ENCODE measurements around the gene SEC22C. TPM values are rescaled to one million over a fixed set of nuclear protein-coding genes. Genes with fewer than 3 reads are reported as not detected.
A peak's percentile ranks its signal among the peaks of the same experiment; 100 is the strongest.

Gene SEC22C
- total RNA-seq, 1 experiment from 2014 or later, result 53.0 TPM

GRCh38 chr3:42505128-42505848, 76.5 kb downstream of the SEC22C start:
- no peak for DNase-seq
- H3K27me3 ChIP-seq (ENCODE audit: control insufficient read depth, insufficient read depth, low read length), result peaks cover 28% of the 10 kb centered on the region
- H3K36me3 ChIP-seq (replicated peaks; ENCODE audit: control insufficient read depth, insufficient read depth, low read length), result no peaks in the 10 kb centered on the region
- no peak overlapping the region for H3K4me3 ChIP-seq (ENCODE audit: insufficient read depth, low read depth, low read length)

DNA sequence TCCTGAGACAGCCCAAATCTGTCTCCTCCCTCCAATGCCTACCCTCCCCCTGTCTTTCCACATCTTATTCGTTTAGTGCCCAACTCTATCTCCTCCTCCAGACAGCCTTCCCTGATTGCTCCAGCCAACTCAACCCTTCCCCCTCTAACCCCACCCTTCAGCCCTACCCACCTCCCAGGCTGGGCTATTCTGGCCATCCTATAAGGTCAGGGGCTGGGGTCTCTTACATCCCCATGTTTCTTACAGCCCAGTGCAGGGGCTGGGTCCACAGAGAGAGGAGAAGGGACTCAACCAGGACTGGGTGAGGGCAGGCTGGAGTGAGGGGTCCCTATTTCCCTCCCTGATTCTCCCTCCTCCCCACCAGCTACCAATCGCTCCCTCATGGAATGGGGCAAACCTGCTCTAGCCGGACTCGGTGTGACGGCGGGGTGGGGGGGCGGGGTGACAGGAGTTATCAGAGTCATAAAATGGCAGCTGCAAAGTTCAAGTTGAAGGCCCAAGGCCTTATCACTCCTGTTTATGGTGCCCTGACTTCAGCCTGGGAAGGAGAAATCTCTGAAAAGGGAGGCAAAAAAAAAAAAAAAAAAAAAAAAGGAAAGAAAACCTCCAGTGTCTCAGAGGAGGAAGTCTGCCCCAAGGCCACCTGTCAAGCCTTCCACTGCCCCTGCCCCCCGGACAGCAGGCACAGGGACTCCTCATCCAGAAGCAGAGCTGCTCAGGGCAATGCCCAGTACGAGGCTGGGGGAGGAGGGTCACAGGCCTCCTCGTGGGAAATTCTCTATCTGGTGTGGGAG, 77.2 kb downstream of the SEC22C start:
- DNase-seq, result no peak
- no peaks in the 10 kb centered on the region for H3K36me3 ChIP-seq (replicated peaks; ENCODE audit: control insufficient read depth, insufficient read depth, low read length)
- H3K4me3 ChIP-seq (ENCODE audit: insufficient read depth, low read depth, low read length), result no peak overlapping the region

GRCh38 chr3:42503957-42504333, 77.8 kb downstream of the SEC22C start:
- no peak for DNase-seq
- no peaks in the 10 kb centered on the region for H3K36me3 ChIP-seq (replicated peaks; ENCODE audit: control insufficient read depth, insufficient read depth, low read length)
- no peak overlapping the region for H3K4me3 ChIP-seq (ENCODE audit: insufficient read depth, low read depth, low read length)
- peaks cover 37% of the 10 kb centered on the region for H3K27me3 ChIP-seq (ENCODE audit: control insufficient read depth, insufficient read depth, low read length)

More for the DNA sequence above, 77.2 kb downstream of the SEC22C start:
- peaks cover 33% of the 10 kb centered on the region for H3K27me3 ChIP-seq (ENCODE audit: control insufficient read depth, insufficient read depth, low read length)

DNA sequence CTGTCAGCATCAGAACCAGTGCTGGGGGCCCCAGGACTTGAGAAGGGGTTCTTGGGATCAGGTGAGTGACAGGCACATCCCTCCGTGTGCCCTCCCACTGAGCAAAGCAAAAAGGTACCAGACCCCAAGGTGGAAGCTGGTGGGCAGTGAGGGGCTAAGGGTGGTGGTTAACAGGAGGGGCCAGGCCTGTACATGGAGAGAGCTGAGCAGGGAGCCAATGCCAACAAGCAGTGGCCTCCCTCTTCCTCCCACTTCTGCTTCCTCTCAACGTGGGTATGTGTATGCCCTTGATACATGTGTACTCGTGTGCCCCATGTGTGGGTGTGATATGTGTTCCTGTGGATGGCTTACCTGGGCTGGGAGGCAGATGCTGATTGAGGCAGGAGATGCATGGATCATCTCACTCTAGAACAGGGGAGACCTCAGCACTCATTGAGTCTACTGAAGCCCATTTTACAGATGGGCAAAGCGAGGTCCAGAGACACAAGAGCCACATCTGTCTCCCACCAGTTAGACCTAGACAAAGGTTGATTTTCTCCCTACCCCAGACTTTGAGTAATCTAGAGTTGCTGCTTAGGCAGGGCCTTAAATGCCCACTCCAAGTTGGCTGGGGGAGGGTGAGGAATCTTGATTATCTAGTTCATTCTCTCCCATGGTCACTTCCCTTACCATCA, 78.4 kb downstream of the SEC22C start:
- Histone ChIP-seq H3K36me3 (replicated peaks; ENCODE audit: control insufficient read depth, insufficient read depth, low read length) (no peaks in the 10 kb centered on the region), H3K27me3 (ENCODE audit: control insufficient read depth, insufficient read depth, low read length) (peaks cover 37% of the 10 kb centered on the region), H3K4me3 (ENCODE audit: insufficient read depth, low read depth, low read length) (peak overlapping the region; percentile 49; the same call in 1 of the 2 replicates)
- DNase-seq, result no peak

GRCh38 chr3:42502429-42503250, 79.1 kb downstream of the SEC22C start, which contains the start of gene VIPR1:
VIPR1 (plus strand) TSS chr3:42502643; CDS start chr3:42502736, 93 bp downstream.
- H3K36me3 ChIP-seq (replicated peaks; ENCODE audit: control insufficient read depth, insufficient read depth, low read length), result no peaks in the 10 kb centered on the region
- peak within 1 kb of the TSS; percentile 49 for H3K4me3 ChIP-seq (ENCODE audit: insufficient read depth, low read depth, low read length)
- peaks cover 40% of the 10 kb centered on the region for H3K27me3 ChIP-seq (ENCODE audit: control insufficient read depth, insufficient read depth, low read length)
- peak; percentile 100 for DNase-seq

- peak overlapping the region; percentile 49 for H3K4me3 ChIP-seq (ENCODE audit: insufficient read depth, low read depth, low read length)
- no peaks in the 10 kb centered on the region for H3K36me3 ChIP-seq (replicated peaks; ENCODE audit: control insufficient read depth, insufficient read depth, low read length)
- peaks cover 40% of the 10 kb centered on the region for H3K27me3 ChIP-seq (ENCODE audit: control insufficient read depth, insufficient read depth, low read length)
- DNase-seq, result peak; percentile 86
These were observed 79.9 kb downstream of the SEC22C start for GRCh38 chr3:42501681-42502428.

- peak; percentile 80 for DNase-seq
- Histone ChIP-seq H3K36me3 (replicated peaks; ENCODE audit: control insufficient read depth, insufficient read depth, low read length) (no peaks in the 10 kb centered on the region), H3K4me3 (ENCODE audit: insufficient read depth, low read depth, low read length) (peak overlapping the region; percentile 49), H3K27me3 (ENCODE audit: control insufficient read depth, insufficient read depth, low read length) (peaks cover 40% of the 10 kb centered on the region)
These were observed 80.5 kb downstream of the SEC22C start for GRCh38 chr3:42501321-42501680.

DNA sequence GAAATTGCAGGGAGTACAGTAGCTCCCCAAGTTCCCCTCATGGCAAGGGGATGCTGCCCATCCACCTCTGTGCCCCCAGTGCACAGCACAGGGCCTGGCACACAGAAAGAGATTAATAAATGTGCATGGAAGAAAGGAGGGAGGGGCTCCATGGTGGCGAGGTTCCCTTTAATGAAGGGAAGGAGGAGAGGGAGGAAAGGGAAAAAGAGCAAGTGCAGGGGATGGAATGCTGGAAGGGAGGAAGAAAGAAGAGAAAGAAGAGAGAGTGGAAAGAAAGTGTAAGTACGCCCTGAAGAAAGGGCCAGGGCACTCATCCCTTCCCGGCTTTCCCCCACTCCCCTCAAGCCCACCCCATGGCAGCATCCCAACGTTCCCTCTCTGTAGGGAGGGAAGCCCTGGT, 80.9 kb downstream of the SEC22C start:
- peak overlapping the region; percentile 49 for H3K4me3 ChIP-seq (ENCODE audit: insufficient read depth, low read depth, low read length)
- peaks cover 40% of the 10 kb centered on the region for H3K27me3 ChIP-seq (ENCODE audit: control insufficient read depth, insufficient read depth, low read length)
- no peaks in the 10 kb centered on the region for H3K36me3 ChIP-seq (replicated peaks; ENCODE audit: control insufficient read depth, insufficient read depth, low read length)
- DNase-seq, result no peak

- DNase-seq, result no peak
- Histone ChIP-seq H3K27me3 (ENCODE audit: control insufficient read depth, insufficient read depth, low read length) (peaks cover 40% of the 10 kb centered on the region), H3K36me3 (replicated peaks; ENCODE audit: control insufficient read depth, insufficient read depth, low read length) (no peaks in the 10 kb centered on the region), H3K4me3 (ENCODE audit: insufficient read depth, low read depth, low read length) (no peak overlapping the region)
These were observed 81.7 kb downstream of the SEC22C start for GRCh38 chr3:42500091-42500490.

DNA sequence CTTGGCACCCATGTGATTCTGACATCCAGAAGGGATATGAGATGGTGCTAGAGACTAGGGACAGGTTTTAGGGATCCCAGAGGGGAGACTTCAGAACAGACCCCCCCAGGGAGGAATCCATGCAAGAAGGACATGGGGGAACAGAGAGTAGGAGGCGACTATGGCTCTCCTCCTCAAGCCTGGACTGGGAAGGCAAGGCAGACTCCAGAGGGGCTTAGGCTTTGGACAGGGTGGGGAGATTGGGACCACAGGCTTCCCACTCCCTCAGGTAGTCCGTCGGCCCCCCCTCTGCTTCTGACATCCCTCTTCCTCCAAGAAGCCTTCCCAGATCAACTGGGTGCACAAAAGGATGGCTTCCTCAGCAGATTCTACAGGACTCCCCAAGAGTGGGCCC, 82.3 kb downstream of the SEC22C start:
- Histone ChIP-seq H3K27me3 (ENCODE audit: control insufficient read depth, insufficient read depth, low read length) (peaks cover 40% of the 10 kb centered on the region), H3K4me3 (ENCODE audit: insufficient read depth, low read depth, low read length) (no peak overlapping the region), H3K36me3 (replicated peaks; ENCODE audit: control insufficient read depth, insufficient read depth, low read length) (no peaks in the 10 kb centered on the region)
- DNase-seq, result peak; percentile 19

GRCh38 chr3:42498791-42499477, 82.8 kb downstream of the SEC22C start:
- H3K36me3 ChIP-seq (replicated peaks; ENCODE audit: control insufficient read depth, insufficient read depth, low read length), result no peaks in the 10 kb centered on the region
- H3K27me3 ChIP-seq (ENCODE audit: control insufficient read depth, insufficient read depth, low read length), result peaks cover 40% of the 10 kb centered on the region
- DNase-seq, result peak; percentile 22
- H3K4me3 ChIP-seq (ENCODE audit: insufficient read depth, low read depth, low read length), result no peak overlapping the region

- Histone ChIP-seq H3K27me3 (ENCODE audit: control insufficient read depth, insufficient read depth, low read length) (peaks cover 33% of the 10 kb centered on the region), H3K36me3 (replicated peaks; ENCODE audit: control insufficient read depth, insufficient read depth, low read length) (no peaks in the 10 kb centered on the region), H3K4me3 (ENCODE audit: insufficient read depth, low read depth, low read length) (no peak overlapping the region)
- no peak for DNase-seq
These were observed 83.7 kb downstream of the SEC22C start for GRCh38 chr3:42498034-42498433.
